ENCODE measurements around the gene CCL18.
"Not testable (repeated sequence)": the region's sequence is repeated elsewhere in the genome, so short reads cannot be mapped to it uniquely, and the experiment has no call there.

CCL18 gene

GRCh38 chr17:36063786-36064541 is at the start of gene CCL18:
Gene CCL18 (plus strand): TSS chr17:36064272. CDS start chr17:36064343, 71 bp downstream.
- TF ChIP-seq CTCF (IDR thresholded peaks at IDR 0.05; ENCODE audit: borderline replicate concordance, control extremely low read depth, extremely low read depth, insufficient read depth, missing control alignments): no peak
- no peak for DNase-seq (ENCODE audit: low spot score)
- in situ Hi-C loops (cut with MboI; ENCODE audit: low sequenced_read_pairs, unreplicated experiment): no loop called here

GRCh38 chr17:36014946-36015345 is 49.1 kb upstream of the CCL18 start:
- no peak for TF ChIP-seq CTCF (IDR thresholded peaks at IDR 0.05; ENCODE audit: borderline replicate concordance, control extremely low read depth, extremely low read depth, insufficient read depth, missing control alignments)
- in situ Hi-C loops (cut with MboI; ENCODE audit: low sequenced_read_pairs, unreplicated experiment): no loop called here
- no peak for DNase-seq (ENCODE audit: low spot score)

DNA sequence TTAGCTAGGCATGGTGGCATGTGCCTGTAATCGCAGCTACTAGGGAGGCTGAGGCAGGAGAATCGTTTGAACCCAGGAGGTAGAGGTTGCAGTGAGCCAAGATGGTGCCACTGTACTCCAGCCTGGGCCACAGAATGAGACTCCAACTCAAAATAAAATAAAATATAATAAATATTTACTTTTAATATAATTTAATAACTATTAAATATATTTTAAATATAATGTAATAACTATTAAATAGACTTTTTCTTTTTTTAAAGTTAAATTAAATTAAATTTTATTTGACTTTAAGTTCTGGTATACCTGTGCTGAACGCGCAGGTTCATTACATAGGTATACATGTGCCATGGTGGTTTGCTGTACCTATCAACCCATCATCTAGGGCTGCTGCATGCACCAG is 48.2 kb upstream of the CCL18 start:
- in situ Hi-C loops (cut with MboI; ENCODE audit: low sequenced_read_pairs, unreplicated experiment); DNase-seq (ENCODE audit: low spot score): not testable (repeated sequence)

DNA sequence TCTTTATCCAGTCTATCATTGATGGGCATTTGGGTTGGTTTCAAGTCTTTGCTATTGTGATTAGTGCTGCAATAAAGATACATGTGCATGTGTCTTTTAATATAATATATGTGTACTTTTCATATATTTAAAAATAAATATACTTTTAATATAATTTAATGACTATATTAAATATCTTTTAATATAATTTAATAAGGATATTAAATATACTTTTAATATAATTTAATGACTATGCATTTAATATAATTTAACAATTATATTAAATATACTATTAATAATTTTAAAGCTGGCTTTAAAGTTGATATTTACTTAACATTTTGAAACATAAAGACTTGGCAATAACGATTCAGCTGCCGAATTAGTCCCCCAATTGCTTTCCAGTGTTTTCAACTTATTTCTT is 47.5 kb upstream of the CCL18 start:
- no peak for DNase-seq (ENCODE audit: low spot score)
- in situ Hi-C loops (cut with MboI; ENCODE audit: low sequenced_read_pairs, unreplicated experiment): no loop called here
- TF ChIP-seq CTCF (IDR thresholded peaks at IDR 0.05; ENCODE audit: borderline replicate concordance, control extremely low read depth, extremely low read depth, insufficient read depth, missing control alignments): no peak

DNA sequence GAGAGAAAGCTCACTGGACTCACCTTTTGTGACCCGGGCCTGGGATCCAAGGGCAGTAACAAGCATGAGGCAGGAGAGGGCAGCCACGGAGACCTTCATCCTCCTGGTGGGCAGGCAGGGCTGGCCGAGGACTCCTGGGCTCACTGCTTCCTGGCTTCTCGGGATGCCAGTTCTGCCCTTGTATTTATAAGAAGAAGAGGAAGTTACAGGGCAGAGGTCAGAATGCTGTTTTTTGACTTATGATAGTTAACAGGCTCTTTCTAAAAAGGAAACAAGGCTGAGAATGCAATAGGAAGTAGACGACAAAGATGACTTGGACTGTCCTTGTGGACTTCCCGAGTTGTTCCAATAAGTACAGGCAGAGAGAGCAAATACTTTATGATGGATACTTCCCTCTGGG is 46.3 kb upstream of the CCL18 start, which contains the start of gene CCL23:
Gene CCL23, minus strand, starts transcription at position 174 of the 400 bp plus-strand sequence. Its CDS starts 75 bp downstream, at position 99.
- in situ Hi-C loops (cut with MboI; ENCODE audit: low sequenced_read_pairs, unreplicated experiment): no loop called here
- TF ChIP-seq CTCF (IDR thresholded peaks at IDR 0.05; ENCODE audit: borderline replicate concordance, control extremely low read depth, extremely low read depth, insufficient read depth, missing control alignments): no peak
- no peak for DNase-seq (ENCODE audit: low spot score)

DNA sequence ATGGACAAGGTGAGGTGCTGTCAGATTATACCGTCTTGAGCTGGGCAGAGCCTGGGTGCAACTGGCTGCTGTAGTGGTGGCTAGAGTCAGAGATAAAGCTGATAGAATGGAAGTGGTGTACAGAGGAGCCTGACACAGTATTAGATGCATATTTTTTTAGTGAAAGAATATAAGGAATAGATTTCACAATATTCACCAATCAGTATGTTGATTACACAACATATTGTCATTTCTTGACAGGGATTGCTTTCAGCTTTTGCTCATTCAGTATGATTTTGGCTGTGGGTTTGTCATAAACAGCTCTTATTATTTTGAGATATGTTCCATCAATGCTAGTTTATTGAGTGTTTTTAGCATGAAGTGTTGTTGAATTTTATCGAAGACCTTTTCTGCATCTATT is 44.6 kb upstream of the CCL18 start:
- in situ Hi-C loops (cut with MboI; ENCODE audit: low sequenced_read_pairs, unreplicated experiment): no loop called here
- no peak for DNase-seq (ENCODE audit: low spot score)
- TF ChIP-seq CTCF (IDR thresholded peaks at IDR 0.05; ENCODE audit: borderline replicate concordance, control extremely low read depth, extremely low read depth, insufficient read depth, missing control alignments): no peak

DNA sequence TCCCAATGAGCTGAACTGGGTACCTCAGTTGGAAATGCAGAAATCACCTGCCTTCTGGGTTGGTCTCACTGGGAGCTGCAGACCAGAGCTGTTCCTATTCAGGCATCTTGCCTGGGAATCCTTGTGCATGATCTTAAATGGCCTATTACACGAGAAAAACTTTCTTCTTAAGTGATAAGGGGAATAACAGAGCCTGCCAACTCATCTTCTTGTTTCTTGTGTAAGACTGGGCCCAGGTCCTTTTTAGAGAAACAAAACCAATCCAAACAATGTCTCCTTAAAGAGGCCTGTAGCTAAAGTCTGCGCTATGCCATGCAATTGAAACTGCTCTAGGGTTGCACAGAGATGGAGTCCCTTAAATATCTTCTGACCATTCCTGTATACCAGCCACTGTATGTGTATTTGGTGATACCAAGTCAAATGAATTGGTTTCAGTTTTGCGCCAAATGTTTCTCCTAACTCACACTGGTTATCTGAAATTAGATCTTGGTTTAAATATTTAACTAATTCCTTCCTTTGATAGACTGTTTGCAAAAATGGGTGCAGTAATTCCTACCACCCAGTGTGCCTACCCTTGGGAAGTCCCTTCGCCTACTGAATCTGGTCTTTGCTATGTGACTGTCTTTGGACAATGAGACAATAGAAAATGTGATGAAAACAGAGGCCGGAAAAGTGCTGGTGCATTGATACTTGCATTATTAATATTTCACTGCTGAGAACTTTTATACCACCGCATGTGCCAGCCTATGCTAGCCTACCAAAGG is 39.8 kb upstream of the CCL18 start:
- DNase-seq (ENCODE audit: low spot score): no peak

More for the DNA sequence above, 39.8 kb upstream of the CCL18 start:
- TF ChIP-seq CTCF (IDR thresholded peaks at IDR 0.05; ENCODE audit: borderline replicate concordance, control extremely low read depth, extremely low read depth, insufficient read depth, missing control alignments): no peak
- in situ Hi-C loops (cut with MboI; ENCODE audit: low sequenced_read_pairs, unreplicated experiment): no loop called here
